AG09309 (cell line): ENCODE data around the gene PTPRN2.

Source experiments
- DNase-seq: peaks from one replicate; pipeline ENCODE4 v3.0.0-alpha.2; 2010; ENCODE audit warnings: low read depth
- H3K4me3 ChIP-seq: 2 replicates; pipeline ENCODE4 v1.5.1; 2011; ENCODE audit warnings: mild to moderate bottlenecking, low read depth, low read length, moderate library complexity; ENCODE audit not compliant: control insufficient read depth
- TF ChIP-seq, protein P1 (sequence below): IDR thresholded peaks from 2 replicates; pipeline ENCODE4 v1.5.1; 2011; ENCODE audit warnings: mild to moderate bottlenecking, low read depth, low read length, inconsistent platforms; ENCODE audit not compliant: insufficient read depth, control insufficient read depth; ENCODE audit errors: missing control alignments

The PTPRN2 gene

DNA sequence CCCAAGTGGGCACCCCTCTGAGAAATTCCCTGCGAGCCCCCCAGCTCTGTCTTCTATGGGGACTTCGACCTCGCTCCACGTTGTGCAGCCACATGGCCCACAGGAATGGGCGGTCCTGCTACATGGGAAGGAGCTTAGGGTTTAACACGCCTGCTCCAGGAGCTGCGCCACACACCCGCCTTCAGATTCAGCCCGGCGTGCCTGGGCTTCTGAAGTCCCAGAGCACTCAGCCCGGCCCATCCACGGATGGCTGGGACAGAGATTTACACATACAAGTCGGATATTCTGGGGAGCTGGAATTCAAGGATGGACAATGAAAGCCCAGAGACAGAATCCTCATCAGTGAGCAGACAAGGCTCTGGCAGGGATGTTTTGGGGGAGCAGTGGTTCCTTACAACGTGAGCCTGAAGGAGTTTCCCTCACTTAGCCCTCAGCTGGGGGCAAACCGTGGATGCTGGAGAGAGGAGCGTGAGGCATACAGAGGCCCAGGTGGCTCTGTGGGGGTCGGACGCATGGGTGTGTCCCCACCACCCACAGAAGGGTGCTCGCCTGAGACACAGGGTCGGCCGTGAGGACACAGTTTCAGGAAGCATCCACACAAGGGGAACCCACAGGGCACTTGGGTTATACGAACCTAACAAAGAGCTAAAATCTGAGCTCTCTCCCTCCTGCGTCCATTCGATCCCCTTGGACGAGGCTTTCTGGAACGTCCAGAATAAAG is 877.9 kb downstream of the PTPRN2 start:
- DNase-seq, result no peak
- TF ChIP-seq, protein P1, sequence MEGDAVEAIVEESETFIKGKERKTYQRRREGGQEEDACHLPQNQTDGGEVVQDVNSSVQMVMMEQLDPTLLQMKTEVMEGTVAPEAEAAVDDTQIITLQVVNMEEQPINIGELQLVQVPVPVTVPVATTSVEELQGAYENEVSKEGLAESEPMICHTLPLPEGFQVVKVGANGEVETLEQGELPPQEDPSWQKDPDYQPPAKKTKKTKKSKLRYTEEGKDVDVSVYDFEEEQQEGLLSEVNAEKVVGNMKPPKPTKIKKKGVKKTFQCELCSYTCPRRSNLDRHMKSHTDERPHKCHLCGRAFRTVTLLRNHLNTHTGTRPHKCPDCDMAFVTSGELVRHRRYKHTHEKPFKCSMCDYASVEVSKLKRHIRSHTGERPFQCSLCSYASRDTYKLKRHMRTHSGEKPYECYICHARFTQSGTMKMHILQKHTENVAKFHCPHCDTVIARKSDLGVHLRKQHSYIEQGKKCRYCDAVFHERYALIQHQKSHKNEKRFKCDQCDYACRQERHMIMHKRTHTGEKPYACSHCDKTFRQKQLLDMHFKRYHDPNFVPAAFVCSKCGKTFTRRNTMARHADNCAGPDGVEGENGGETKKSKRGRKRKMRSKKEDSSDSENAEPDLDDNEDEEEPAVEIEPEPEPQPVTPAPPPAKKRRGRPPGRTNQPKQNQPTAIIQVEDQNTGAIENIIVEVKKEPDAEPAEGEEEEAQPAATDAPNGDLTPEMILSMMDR, result no peak
- H3K4me3 ChIP-seq, result no peak overlapping the region

- DNase-seq, result no peak
- TF ChIP-seq, protein P1, result no peak
- H3K4me3 ChIP-seq, result no peak overlapping the region
These were observed 878.7 kb downstream of the PTPRN2 start for GRCh38 chr7:157708919-157709295.

- no peak for DNase-seq
- TF ChIP-seq, protein P1, result no peak
- H3K4me3 ChIP-seq, result no peak overlapping the region
These were observed 879.4 kb downstream of the PTPRN2 start for GRCh38 chr7:157707983-157708918.

GRCh38 chr7:157704365-157704764 is 883.3 kb downstream of the PTPRN2 start:
- H3K4me3 ChIP-seq, result no peak overlapping the region
- TF ChIP-seq, protein P1, result no peak
- no peak for DNase-seq

GRCh38 chr7:157703534-157704195 is 884.0 kb downstream of the PTPRN2 start:
- TF ChIP-seq, protein P1, result no peak
- no peak for DNase-seq
- H3K4me3 ChIP-seq, result no peak overlapping the region

- no peak for DNase-seq
- H3K4me3 ChIP-seq, result no peak overlapping the region
These were observed 884.5 kb downstream of the PTPRN2 start for GRCh38 chr7:157703131-157703530.

More at GRCh38 chr7:157703131-157703530, 884.5 kb downstream of the PTPRN2 start:
- TF ChIP-seq, protein P1, result no peak
